GM21737 (cell line): ENCODE data around the gene CASP8AP2.
"Not testable (repeated sequence)": the region's sequence is repeated elsewhere in the genome, so short reads cannot be mapped to it uniquely, and the experiment has no call there.

Experiments used
- ATAC-seq: cut with Tn5 transposase; IDR thresholded peaks from one replicate; pipeline ENCODE4 v1.9.1; 2021; ENCODE audit warnings: mild to moderate bottlenecking, moderate library complexity; ENCODE audit not compliant: unreplicated experiment

The CASP8AP2 gene

DNA sequence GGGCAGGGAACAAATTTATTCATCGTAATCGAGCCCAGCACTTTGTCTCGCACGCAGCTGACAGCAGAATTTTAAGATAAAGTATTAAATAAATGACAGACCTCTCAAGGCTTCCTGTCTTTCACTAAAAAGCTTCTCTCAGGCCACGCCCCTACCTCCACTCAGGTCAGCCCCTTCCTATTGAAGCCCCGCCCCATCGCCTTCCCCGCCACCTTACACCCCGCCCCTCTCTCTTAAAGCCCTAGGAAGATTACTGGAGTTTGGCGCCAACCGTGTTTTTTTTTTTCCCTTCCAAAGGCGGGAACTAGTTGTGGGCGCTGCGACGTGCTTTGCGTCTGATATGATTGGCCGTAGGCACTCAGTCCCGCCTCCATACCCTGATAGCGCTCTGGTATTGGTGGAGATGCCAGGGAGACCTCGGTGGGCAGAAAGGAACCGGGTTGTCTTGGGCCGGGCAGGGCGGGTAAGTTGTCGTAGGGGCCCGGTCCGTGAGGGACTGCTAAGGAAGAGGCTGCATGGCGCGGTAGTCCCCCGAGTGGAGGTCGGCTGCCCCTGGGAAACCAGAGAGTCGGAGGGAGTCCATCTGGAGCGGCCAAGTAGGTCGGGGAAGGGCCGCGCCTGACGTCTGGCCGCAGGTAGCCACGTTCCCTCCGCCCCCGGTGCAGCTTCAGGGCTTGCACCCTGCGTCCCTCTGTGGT, at the start of gene CASP8AP2:
Gene CASP8AP2 (plus strand): TSS at position 409 of the 698 bp plus-strand sequence.
- peak; percentile 97 for ATAC-seq

DNA sequence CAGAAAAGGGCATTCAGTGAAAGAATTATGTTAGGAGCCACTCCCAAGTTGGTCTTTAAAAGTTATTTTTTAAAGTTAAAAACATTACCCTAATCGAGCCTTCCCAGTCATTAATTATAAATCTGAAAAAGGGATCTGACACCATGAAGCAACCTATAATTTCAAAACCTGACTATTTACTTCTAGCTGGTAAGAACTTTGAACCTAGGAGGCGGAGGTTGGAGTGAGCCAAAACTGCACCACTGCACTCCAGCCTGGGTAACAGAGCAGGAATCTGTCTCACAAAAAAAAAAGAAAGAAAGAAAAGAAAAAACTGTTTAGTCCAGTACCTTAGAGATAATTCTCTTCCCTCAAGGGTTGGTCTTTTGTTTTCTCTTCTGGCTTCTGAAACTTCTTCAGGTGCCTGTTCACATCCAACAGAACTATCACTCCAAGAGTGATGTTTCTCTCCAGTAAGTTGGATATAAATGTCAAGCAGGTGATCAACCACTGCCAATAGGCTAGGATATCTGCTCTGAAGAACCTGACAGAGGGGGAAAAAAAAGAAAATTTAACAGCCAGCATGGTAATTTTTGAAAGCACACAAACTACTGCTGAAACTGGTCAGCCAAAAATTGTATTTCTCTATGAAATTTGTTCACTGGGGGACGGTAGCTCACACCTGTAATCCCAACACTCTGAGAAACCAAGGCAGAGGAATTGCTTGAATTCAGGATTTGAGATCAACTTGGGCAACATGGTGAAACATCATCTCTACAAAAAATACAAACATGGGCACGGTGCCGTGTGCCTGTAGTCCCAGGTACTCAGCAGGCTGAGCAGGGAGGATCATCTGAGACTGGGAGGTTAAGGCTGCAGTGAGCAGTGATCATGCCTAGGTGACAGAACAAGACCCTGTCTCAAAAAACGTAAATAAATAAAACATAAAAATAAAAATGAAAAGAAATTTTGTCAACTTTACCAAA, 48.3 kb upstream of the CASP8AP2 start:
- ATAC-seq = no peak

DNA sequence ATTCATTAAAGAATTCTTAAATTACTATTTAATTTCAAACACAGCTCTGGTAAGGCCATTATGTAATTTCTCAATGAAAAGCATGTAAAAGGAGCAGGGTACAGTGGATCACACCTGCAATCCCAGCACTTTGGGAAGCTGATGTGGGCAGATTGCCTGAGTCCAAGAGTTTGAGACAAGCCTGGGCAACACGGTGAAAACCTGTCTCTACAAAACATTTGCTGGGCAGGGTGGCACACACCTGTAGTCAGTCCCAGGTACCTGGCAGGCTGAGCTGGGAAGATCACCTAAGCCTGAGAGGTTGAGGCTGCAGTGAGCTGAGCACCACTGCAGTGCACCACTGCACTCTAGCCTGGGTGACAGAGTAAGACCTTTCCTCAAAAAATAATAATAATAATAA, 47.5 kb upstream of the CASP8AP2 start:
- no peak for ATAC-seq

DNA sequence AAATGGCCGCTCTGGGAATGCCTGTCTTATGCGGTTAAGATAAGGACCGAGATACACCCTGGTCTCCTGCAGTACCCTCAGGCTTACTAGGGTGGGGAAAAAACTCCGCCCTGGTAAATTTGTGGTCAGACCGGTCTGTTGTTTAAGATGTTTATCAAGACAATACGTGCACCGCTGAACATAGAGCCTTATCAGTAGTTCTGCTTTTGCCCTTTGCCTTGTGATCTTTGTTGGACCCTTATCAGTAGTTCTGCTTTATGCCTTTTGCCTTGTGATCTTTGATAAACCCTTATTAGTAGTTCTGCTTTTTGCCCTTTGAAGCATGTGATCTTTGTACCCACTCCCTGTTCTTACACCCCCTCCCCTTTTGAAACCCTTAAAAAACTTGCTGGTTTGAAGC, 46.4 kb upstream of the CASP8AP2 start:
- not testable (repeated sequence) for ATAC-seq

DNA sequence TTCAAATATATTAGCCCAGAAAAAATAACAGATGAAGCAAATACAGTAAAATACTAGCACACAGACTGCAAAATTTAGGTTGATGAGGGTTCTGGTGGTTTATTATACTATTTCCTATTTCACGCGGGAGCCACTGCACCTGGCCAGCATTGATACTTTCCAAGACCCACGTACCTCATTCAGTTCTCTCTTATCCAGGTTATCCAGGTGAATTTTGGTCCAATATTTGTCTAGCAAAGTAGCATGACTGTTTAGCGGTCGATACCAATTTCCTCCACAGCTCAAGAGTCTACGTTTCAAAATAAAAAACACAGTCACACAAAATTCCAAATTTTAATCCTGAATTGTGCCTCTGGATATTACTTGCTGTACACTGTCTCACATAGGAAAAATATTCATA, 44.8 kb upstream of the CASP8AP2 start:
- no peak for ATAC-seq

- ATAC-seq = no peak
Observed at GRCh38 chr6:89786970-89787369, 42.7 kb upstream of the CASP8AP2 start.

- no peak for ATAC-seq
Observed at GRCh38 chr6:89787660-89788328, 41.9 kb upstream of the CASP8AP2 start.

GRCh38 chr6:89789980-89790379, 39.7 kb upstream of the CASP8AP2 start:
- ATAC-seq = no peak

DNA sequence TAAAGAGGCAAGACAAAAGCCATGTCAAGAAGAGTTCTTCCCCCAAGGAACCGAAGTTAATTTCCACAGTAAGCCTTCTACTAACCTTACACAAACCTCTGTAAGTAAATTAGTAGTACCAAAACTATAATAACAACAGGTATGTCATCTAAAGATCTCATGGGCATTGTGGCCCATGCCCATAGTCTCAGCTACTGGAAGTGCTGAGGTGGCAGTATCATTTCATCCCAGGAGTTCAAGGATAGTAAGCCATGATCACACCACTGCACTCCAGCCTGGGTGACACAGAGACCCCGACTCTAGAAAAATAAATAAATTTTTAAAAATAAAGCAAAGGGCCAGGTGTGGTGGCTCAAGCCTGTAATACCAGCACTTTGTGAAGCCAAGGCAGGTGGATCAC, 39.3 kb upstream of the CASP8AP2 start:
- ATAC-seq = no peak

DNA sequence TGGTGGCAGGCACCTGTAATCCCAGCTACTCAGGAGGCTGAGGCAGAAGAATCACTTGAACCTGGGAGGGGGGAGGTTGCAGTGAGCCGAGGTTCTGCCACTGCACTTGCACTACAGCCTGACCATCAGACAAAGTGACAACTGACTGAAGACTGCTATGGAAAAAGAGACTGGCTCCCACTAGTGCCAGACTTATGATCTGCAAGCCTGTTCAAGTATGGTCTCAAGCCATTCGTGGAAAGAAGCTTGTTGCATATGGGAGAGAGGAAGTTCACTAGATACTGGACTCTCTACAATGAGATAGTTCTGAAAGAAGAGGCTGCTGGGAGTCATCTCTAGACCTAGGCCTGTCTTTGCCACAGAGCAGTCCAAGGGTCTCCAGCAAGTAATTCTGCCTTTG, 36.8 kb upstream of the CASP8AP2 start:
- ATAC-seq = peak; percentile 71

GRCh38 chr6:89793586-89793985, 36.1 kb upstream of the CASP8AP2 start:
- ATAC-seq = no peak

- peak; percentile 49 for ATAC-seq
Observed at GRCh38 chr6:89794324-89794723, 35.4 kb upstream of the CASP8AP2 start.

GRCh38 chr6:89797317-89797716, 32.4 kb upstream of the CASP8AP2 start:
- ATAC-seq = no peak

- ATAC-seq = no peak
Observed at GRCh38 chr6:89799096-89799495, 30.6 kb upstream of the CASP8AP2 start.

- no peak for ATAC-seq
Observed at GRCh38 chr6:89799756-89800155, 29.9 kb upstream of the CASP8AP2 start.

DNA sequence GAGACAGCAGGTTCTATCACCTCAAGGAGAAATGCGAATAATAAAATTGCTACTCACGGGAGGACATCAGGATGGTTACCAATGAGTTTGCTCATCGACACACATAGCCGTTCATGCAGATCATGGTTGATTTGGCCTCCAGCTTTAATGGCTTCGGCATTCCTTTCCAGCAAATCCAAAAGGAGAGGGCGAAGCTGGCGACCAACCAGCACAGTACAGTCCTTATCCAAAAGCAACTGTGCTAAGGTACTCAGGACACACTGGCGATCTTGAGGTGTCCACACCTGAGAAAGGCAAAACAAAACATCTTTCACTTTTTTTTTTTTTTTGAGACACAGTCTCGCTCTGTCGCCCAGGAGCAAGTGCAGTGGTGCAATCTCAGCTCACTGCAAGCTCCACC, 26.4 kb upstream of the CASP8AP2 start:
- no peak for ATAC-seq

DNA sequence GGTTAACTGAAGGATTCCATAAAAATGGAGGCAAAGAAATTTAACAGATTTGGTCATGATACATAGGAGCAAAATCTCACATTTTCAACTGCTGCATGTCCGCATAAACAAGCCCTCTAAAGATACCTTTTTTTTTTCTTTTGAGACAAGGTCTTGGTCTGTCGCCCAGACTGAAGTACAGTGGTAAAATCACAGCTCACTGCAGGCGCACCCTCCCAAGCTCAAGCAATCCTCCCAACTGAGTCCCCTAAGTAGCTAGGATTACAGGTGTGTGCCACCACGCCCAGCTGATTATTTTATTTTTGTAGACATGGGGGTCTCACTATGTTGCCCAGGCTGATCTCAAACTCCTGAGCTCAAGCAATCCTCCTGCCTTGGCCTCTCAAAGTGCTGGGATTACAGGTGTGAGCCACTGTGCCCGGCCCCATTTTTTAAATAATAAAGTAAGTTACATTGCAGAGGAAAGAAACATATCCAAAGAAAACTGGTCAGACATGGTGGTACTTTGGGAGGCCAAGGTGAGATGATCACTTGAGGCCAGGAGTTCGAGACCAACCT, 23.8 kb upstream of the CASP8AP2 start:
- ATAC-seq = no peak

- no peak for ATAC-seq
Observed at GRCh38 chr6:89807581-89807980, 22.1 kb upstream of the CASP8AP2 start.

DNA sequence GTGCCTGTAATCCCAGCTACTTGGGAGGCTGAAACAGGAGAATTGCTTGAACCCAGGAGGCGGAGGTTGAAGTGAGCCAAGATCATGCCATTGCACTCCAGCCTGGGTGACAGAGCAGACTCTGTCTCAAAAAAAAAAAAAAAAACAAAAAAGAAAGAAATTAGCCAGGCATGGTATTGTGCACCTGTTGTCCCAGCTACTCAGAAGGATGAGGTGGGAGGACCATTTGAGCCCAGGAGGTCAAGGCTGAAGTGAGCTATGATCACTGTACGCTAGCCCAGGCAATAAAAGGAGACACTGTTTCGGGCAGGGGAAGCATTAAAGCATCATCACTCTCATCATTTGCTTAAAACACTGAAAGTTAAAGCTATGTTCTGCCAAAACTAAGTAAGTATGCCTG, 16.3 kb upstream of the CASP8AP2 start:
- not testable (repeated sequence) for ATAC-seq

DNA sequence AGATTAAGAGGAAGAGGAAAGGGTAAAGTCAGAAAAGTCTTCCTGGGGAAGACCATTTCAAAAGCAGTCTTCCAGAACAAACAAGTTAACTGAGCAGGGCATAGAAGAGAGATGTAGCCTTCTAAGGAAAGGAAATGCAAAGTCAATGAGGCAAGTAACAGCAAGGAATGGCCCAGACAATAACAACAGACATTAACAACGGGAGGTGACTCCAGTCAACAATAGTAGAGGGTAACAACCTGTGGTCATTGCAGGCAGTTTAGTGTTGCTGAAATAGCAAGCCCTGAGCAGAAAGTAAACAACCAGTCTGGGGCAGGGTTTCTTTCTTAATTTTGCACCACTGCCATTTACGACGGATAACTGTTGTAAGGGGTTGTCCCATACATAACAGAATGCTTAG, 12.2 kb upstream of the CASP8AP2 start:
- no peak for ATAC-seq

DNA sequence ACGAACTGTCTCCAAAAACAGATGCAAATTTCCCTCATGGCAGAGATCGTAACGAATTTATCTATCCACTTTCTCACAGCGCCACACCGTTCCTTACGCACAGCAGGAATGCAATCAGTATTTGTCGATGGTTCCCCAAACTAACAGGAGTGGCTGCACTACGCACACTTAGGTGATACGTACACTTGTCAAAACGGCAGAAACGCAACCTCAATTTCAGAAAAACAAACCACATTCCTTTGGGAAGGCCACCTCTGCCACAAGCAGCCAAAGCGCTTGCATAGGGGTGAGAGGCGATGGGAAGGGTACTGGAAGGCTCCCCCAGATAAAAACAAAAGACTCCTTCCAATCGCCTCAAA, 10.7 kb upstream of the CASP8AP2 start:
- ATAC-seq = peak; percentile 24
